Measurements from ENCODE around the gene YEATS2.

GRCh38 chr3:183766107-183766506 lies 68.5 kb downstream of the YEATS2 start:
- TF ChIP-seq CTCF (IDR thresholded peaks at IDR 0.05) (no peak), POLR2A (IDR thresholded peaks at IDR 0.05; ENCODE audit: low read length) (no peak), KDM1A (IDR thresholded peaks at IDR 0.05; ENCODE audit: low read depth) (no peak), EP300 (IDR thresholded peaks at IDR 0.05) (no peak), HOXB5 (CRISPR knock-in tag; IDR thresholded peaks at IDR 0.05) (no peak), BHLHE40 (IDR thresholded peaks at IDR 0.05; ENCODE audit: low read depth, low read length) (no peak), TP53 (CRISPR knock-in tag; IDR thresholded peaks at IDR 0.05) (no peak), USF2 (IDR thresholded peaks at IDR 0.05) (no peak), EHF (CRISPR knock-in tag; IDR thresholded peaks at IDR 0.05) (no peak)
